GM12873 (cell line): ENCODE measurements around the gene SIPA1.

Experiments used
- CTCF ChIP-seq: IDR thresholded peaks from 2 replicates; pipeline ENCODE4 v1.5.1; 2012; ENCODE audit warnings: low read depth, mild to moderate bottlenecking, moderate library complexity, low read length, control low read depth; ENCODE audit not compliant: insufficient read depth; ENCODE audit errors: missing control alignments

The SIPA1 gene

GRCh38 chr11:65655570-65656332 is 17.9 kb downstream of the SIPA1 start:
- TF ChIP-seq CTCF, result no peak

- TF ChIP-seq CTCF, result no peak
Observed at GRCh38 chr11:65657426-65657825, 19.5 kb downstream of the SIPA1 start.

- no peak for TF ChIP-seq CTCF
Observed at GRCh38 chr11:65658174-65659021, 20.5 kb downstream of the SIPA1 start.

GRCh38 chr11:65660038-65660437 is 22.1 kb downstream of the SIPA1 start:
- TF ChIP-seq CTCF, result no peak

- TF ChIP-seq CTCF, result no peak
Observed at GRCh38 chr11:65661599-65662246, 23.8 kb downstream of the SIPA1 start.

- TF ChIP-seq CTCF, result no peak
Observed at GRCh38 chr11:65662247-65662798, 24.4 kb downstream of the SIPA1 start.
